ENCODE results near the gene BRSK2.
A peak's percentile ranks its signal among the peaks of the same experiment; 100 is the strongest.

Gene BRSK2

DNA sequence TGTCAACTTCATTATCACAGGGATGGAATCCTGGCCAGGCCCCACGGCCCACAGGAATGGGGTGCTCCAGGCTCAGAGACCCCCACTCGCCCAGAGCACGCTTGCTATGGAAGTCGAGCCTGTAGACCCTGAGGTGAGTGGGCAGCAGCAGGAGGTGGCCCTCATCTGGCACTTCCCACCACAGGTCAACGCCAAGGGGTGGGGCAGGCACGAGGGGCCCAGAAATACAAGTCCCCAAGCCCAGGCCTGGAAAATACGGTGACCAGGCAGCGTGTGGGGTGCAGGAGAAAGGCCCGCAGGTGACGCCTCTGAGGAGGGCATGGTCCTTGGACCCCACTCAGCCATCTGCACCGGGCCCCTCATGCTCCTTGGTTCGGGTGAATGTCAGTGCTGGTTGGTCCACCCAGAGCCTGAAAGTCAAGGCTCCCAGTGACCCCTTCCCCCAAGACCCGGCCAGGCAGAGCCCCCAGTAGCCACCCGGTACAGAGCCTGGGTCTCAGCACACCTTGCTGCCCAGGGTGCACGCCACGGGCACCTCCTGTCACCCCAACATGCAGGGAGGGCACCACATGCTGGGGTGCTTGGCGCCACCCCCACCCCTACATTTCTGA is 94.4 kb downstream of the BRSK2 start:
- no peak for DNase-seq (ENCODE audit: low spot score)

DNA sequence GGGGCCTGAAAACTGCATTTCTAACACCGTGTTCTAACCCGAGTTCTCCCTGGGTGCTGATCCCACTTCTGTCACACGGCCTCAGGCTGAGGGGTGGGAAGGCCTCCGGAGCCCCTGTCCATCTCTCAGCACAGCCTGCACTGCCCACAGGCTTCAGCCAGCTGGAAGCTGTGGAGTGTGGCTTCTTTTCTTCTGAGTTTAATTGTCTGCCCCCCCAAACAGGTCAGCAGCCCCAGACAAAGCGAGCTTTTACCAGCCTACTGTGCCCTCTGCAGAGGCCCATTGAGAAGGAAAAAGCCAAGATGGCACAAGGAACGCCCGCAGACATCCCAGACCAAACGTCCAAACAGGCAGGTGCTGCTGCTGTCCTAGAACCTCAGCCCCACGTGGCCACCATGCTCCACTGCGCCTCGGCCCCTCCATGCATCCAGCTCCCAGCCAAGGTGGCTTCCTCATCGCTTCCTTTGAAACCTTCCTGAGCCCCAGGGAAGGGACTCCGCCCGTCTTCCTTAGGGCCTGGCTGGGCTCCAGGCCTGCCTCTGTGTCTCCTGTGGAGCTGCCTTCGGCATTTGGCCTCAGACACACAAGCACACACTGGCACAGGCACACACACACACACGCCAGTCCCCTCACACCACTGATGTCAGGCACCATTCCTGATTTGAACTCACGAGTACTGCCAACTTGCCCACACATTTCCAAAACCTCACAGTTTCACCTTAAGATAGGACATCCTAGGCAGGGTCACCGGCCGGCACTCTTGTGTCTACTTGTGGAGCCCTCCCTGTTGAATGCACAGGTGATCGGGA is 95.2 kb downstream of the BRSK2 start:
- DNase-seq (ENCODE audit: low spot score), result no peak

DNA sequence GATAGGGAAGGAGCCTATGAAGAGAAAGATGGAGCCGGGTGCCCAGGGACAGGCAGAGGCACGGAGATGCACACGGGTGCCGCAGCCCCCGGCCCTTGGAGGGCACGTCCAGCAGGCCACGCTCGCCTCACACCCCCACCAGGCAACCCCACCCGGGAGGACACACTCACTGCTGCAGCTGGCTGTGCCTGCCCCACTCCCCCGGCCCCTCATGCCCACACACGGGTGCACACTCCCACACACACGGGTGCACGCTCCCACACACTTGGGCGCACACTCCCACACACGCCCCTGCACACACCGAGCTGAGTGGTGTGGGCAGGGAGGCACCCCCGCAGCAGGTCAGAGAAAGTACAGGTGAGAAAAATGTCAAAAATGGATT is 95.8 kb downstream of the BRSK2 start:
- no peak for DNase-seq (ENCODE audit: low spot score)

- DNase-seq (ENCODE audit: low spot score), result peak; percentile 47
Observed at GRCh38 chr11:1486054-1486825, 96.5 kb downstream of the BRSK2 start, which contains the start of gene MOB2. Gene MOB2 (minus strand): TSS chr11:1486779. CDS start chr11:1486556, 223 bp downstream.

DNA sequence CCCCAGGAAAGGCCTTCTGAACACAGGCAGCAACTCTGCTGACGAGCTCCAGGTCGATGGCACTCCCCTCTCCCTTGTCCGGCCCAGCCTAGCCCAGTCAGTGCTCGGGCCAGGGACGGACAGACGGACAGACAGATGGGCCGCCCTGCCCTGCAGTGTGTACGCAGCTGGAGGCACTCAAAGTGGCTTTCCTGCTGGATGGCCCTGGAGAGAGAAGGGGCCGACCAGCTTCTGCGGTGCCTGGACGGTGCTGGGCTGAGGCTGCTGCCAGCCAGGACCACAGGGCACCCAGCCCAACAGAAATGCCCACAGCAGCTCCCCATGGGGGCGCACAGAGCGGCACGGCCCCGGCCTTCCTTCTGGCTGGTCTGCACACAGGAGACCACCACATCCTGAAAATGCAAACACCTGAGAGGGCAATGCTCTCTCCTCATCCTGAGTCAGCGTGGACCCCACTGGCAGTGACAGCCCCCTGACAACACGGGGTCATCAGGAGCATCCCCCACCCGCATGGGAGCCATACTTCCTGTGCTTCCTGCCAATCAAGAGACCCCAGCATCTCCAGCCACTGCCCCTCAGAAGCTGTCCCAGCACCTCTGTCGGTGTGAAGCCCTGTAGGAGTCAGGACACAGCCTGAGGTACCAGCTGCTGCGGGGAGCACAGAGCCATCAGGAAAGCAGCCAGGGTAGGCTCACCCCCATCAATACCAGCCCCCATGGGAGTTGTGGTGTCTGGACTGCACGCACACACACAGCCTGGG is 97.5 kb downstream of the BRSK2 start:
- DNase-seq (ENCODE audit: low spot score), result no peak

DNA sequence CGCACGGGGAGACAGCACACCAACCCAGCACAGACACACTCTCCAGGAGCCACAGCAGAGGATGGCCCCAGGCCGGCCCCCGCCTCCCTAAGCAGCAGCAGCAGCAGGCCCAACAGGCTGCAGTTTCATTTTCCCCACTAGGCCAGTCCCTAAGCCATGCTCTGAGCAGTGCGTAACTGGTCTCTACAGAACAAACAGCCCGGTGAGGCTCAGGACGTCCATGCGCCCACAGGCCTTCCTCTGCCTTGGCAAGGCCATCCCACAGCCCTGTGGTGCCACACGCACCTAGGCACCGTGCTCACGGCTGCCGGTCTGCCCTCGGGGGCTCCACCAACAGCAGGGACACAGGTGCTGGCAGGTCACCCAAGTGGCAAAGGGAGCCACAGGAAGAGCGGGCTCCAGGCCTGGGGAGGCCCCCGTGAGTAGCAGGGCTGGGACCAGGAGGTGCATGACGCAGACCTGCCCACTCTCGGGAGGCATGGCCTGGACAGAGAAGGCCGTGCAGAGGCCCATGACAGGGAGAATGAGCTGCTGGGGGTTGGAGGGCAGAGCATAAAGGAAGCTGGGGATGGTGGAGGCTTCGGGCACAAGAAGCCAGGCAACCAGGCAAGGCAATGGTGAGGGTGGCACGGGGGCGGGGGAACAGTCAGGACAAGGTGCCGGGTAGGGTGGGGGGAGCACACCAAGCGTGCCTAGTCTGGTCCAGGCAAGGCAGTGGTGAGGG is 98.3 kb downstream of the BRSK2 start:
- DNase-seq (ENCODE audit: low spot score), result no peak

DNA sequence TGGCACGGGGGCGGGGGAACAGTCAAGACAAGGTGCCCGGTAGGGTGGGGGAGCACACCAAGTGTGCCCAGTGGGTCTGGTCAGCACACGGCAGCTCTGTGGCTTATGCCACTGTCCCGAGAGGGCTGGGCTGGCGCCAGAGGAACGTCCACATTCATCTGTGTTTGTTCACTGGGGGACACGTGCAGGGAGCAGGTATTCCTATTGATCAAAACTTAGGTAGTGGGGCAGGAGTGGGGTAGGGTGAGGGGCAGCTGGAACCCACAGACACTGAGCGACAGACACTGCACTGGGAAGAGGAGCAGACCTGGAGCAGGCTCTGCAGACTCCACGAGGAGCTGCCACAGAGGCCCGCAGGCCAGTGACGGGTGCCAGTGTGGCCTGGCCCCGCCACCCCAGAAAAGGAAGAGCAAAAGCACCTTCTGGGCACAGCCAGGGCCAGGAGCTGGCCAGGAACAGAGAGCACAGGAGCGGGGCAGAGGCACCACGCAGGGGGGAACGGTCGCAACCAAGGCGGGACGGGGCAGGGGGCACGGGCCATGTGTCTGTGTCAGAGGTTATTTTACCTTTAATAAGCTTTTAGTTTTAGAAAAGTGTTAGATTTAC is 98.9 kb downstream of the BRSK2 start:
- DNase-seq (ENCODE audit: low spot score), result no peak

DNA sequence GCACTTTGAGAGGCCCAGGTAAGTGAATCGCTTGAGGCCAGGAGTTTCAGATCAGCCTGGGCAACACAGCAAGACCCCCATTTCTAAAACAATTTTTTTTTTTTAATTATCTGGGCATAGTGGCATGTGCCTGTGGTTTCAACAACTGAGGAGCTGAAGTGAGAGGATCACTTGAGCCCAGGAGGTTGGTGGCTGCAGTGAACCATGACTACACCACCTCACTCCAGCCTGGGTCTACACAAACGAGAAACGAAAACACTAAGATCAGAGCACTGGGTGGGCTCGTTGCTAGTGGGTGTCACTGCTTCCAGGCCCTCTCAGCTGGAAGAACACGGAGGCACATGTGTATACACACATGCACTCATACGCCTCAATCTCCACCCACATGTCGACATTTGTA is 100.9 kb downstream of the BRSK2 start:
- no peak for DNase-seq (ENCODE audit: low spot score)

DNA sequence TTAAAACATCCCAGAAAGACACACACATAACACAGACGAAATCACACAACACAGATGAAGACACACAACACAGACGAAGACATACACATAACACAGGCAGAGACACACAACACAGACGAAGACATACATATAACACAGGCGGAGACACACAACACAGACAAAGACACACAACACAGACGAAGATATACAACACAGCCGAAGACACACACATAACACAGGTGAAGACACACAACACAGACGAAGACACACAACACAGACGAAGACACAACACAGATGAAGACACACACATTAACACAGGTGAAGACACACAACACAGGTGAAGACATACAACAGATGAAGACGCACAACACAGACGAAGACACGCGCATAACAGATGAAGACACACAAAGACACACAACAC is 101.6 kb downstream of the BRSK2 start:
- no peak for DNase-seq (ENCODE audit: low spot score)

- no peak for DNase-seq (ENCODE audit: low spot score)
Observed at GRCh38 chr11:1493650-1494244, 104.0 kb downstream of the BRSK2 start.

DNA sequence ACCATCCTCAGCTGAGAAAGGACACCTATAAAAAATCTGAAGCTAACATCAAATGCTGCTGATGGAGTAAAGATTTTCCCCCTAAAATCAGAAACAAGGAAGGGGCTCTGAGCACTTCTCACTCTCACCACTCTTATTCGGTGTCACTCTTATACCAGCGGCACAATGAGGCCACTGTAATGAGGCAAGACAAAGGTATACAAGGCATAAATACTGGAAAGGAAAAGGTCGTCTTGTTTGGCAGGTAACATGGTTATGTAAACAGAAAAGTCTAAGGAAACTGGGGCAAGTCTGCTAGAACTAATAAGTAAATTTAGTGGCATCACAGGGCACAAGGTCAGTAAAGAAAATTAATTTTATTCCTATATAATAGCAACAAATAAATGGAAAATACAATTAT is 104.9 kb downstream of the BRSK2 start:
- DNase-seq (ENCODE audit: low spot score), result no peak

DNA sequence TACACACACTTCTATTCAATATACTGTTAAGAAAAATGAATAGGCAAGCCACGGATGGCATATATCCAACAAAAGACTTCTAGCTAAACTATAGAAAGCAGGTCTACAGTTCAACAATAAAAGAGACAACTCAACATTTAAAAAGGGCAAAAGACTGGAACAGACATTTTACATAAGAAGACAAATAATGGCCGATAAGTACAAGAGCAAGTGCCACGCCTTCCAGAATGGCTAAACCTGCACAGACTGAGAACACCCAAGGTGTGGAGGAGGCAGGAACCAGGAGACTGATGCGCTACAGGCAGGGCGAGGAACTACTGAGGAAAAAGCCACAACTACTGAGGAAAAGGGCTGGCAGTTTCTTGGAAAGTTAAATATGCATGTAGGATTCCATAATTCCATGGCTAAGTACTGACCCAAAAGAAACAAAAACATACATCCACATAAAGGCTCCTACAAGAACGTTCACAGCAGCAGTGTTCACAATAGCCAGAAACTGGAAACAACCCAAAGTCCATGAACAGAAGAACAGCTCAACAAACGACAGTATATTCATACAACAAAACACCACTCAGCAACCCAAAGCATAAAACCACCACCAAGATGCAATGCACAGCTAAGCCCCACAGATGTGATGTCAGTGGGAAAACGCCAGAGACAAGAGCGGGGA is 106.5 kb downstream of the BRSK2 start:
- DNase-seq (ENCODE audit: low spot score), result no peak

GRCh38 chr11:1496761-1497095 is 107.0 kb downstream of the BRSK2 start:
- DNase-seq (ENCODE audit: low spot score), result no peak

DNA sequence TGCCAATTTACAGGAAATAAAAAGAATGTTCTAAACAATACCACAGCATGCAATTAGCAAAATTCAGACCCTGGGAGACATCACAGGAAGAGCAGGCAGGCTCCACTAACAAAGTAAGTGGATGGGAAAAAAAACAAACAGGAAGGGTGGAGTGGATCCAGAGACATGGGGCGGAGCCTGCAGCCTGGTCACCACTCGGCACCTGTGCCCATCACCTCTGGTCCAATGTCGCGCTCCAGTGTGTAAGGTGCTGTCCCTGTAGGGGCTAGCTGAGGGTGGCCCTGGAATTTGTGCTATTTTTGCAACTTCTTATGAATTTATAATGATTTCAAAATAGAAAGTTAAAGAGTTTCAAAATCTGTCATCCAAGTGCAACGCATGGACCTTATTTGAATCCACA is 107.9 kb downstream of the BRSK2 start:
- no peak for DNase-seq (ENCODE audit: low spot score)

DNA sequence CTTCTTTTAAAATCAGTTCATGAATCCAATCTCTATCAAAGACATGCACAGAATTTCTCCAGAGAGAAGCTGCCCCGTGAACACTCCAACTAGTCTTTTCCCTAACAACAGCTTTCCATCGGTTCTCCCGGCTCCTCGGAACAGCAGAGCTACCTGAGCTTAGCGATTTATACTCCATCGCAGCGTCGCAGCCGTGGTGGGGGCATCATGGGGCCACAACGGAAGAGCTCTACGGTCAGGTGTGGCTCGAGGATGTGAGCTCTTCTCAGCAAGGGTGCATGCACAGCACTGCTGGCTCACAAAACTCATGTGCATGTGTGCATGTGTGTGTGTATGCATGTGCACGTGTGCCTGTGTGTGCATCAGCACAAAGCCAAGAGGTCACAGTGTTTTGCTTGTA is 108.5 kb downstream of the BRSK2 start:
- DNase-seq (ENCODE audit: low spot score), result no peak

GRCh38 chr11:1499261-1499890 is 109.6 kb downstream of the BRSK2 start:
- no peak for DNase-seq (ENCODE audit: low spot score)

GRCh38 chr11:1499899-1500298 is 110.2 kb downstream of the BRSK2 start:
- DNase-seq (ENCODE audit: low spot score), result no peak

DNA sequence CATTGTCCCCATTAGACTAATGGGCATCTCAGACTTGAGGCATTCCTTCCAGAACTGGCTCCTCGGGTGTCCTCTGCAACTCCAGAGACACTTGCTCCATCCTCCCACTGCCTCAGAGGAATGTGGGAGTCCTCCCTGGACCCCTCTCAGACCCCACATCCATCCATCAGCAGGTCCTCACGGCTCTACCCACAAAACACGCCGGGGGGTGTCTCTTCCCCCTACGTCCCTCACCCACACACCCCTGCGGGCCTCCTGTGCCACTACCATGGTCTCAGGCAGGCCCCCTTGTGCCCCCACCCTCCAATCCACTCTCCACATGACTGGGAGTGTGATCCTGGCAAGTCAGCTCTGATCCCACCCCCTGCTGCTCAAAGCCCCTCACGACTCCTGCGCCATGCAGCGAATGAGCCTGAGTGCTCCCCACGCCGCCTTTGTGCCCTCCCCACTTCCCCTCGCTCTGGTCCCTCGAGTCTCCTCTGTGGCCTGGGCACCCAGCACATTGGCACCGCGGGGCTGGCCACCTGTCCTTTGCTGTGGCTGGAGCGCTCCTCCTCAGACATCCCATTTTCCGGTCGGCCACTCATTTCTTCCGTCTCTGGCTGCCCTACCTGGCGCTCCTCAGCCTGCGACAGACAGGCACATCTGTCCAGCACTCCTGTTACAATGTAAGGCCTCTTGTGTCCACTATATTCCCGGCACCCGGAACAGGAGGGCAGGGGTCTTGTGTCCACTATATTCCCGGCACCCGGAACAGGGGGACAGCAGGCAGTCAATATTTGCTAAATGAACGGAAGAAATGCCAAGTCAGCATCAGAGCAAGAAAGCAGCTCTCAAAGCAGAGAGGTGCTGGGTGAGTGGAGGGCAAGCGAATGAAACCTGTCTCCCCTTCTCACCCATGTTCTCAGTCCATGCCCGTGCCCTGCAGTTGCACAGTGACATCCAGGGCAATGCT is 111.0 kb downstream of the BRSK2 start:
- DNase-seq (ENCODE audit: low spot score), result no peak
